ENCODE data around the gene GAD1. TPM values are rescaled to one million over a fixed set of nuclear protein-coding genes. Genes with fewer than 3 reads are reported as not detected.

Gene GAD1
- total RNA-seq, 1 experiment from 2014 or later, result 1.1 TPM

- Histone ChIP-seq H3K27ac (ENCODE audit: low read depth, low read length, poor library complexity, severe bottlenecking) (no peak overlapping the region), H3K4me3 (ENCODE audit: low read depth, low read length, poor library complexity, severe bottlenecking) (no peak overlapping the region), H3K27me3 (replicated peaks; ENCODE audit: insufficient read depth, low read depth, low read length, poor library complexity) (no peaks in the 10 kb centered on the region), H3K9me3 (ENCODE audit: low read depth, low read length, poor library complexity, severe bottlenecking) (peaks cover 8% of the 10 kb centered on the region), H3K4me1 (ENCODE audit: insufficient read depth, low read length, poor library complexity, severe bottlenecking) (no peaks in the 10 kb centered on the region), H3K36me3 (ENCODE audit: insufficient read depth, low read length, poor library complexity, severe bottlenecking) (no peaks in the 10 kb centered on the region)
- ChIA-PET CTCF (no interaction called here), POLR2A (ENCODE audit: low non-redundant PET) (no interaction called here)
- BruUV-seq (replicated peaks), result no TSS peak
- no peak for DNase-seq (ENCODE audit: low spot score)
- TF ChIP-seq CTCF (conservative IDR thresholded peaks at IDR 0.05; ENCODE audit: low read depth, low read length) (no peak), EZH2 (IDR thresholded peaks at IDR 0.05; ENCODE audit: borderline replicate concordance, low read depth, low read length, poor library complexity, severe bottlenecking) (no peak)
- intact Hi-C loops (cut with micrococcal nuclease; ENCODE audit: unreplicated experiment), result no loop called here
Observed at GRCh38 chr2:170905864-170906263, 89.2 kb downstream of the GAD1 start.

Other genes with a start within 250 kb of the GAD1 start
- not detected in 2 replicates for gene SP5, start 101.5 kb upstream of the GAD1 start, total RNA-seq (2021)
- gene ERICH2, start 46.5 kb upstream of the GAD1 start, total RNA-seq (2021), result not detected in 2 replicates
- gene GORASP2, start 112.4 kb downstream of the GAD1 start, total RNA-seq (2021), result 89.1 and 89.3 TPM in 2 replicates

Measured in A673 (cell line).